Astrocyte of the spinal cord (primary cell): ENCODE results near the gene UBE3D.

Source experiments
- DNase-seq: peaks from one replicate; pipeline ENCODE4 v3.0.0; 2011; ENCODE audit warnings: low read depth, low spot score
- H3K4me3 ChIP-seq: 2 replicates; pipeline ENCODE4 v1.5.1; 2011; ENCODE audit warnings: low read depth, mild to moderate bottlenecking, low read length, moderate library complexity
- CTCF ChIP-seq: IDR thresholded peaks from 2 replicates; pipeline ENCODE4 v1.5.1; 2012; ENCODE audit warnings: low read depth, mild to moderate bottlenecking, low read length, inconsistent platforms
- in situ Hi-C: cut with HindIII; loops from 2 replicates; pipeline ENCODE4 v1.10.0; 2017; ENCODE audit warnings: low sequenced_read_pairs

UBE3D gene

GRCh38 chr6:82957171-82957867, 108.3 kb downstream of the UBE3D start:
- no peak for DNase-seq
- H3K4me3 ChIP-seq = no peak overlapping the region
- in situ Hi-C loops = no loop called here
- no peak for TF ChIP-seq CTCF

GRCh38 chr6:82955841-82956240, 109.8 kb downstream of the UBE3D start:
- TF ChIP-seq CTCF = no peak
- no peak overlapping the region for H3K4me3 ChIP-seq
- in situ Hi-C loops = no loop called here
- DNase-seq = peak; percentile 77

- in situ Hi-C loops = no loop called here
- no peak overlapping the region for H3K4me3 ChIP-seq
- DNase-seq = peak; percentile 79
- no peak for TF ChIP-seq CTCF
Observed at GRCh38 chr6:82954937-82955577, 110.6 kb downstream of the UBE3D start.

DNA sequence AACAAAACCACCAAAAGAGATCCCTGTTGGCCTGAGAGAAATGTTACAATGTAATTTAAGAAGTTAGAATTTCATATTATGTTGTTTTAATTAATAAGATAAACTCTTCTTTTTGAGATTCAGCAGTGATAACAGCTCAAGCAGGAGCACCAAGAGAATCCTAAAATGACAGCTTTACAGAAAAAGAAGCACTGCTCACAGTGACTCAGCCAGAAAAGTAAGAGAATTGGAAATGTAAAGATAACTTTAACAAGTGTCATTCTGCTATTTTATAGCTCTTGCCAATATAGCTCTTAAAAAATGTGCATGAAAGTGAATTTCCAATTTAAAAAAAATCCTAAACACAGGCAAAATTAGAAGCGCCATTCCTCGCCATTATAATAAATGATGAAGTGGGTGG, 111.3 kb downstream of the UBE3D start:
- in situ Hi-C loops = no loop called here
- no peak for DNase-seq
- no peak for TF ChIP-seq CTCF
- no peak overlapping the region for H3K4me3 ChIP-seq

- no peak overlapping the region for H3K4me3 ChIP-seq
- no peak for TF ChIP-seq CTCF
- no peak for DNase-seq
- in situ Hi-C loops = no loop called here
Observed at GRCh38 chr6:82953871-82954270, 111.8 kb downstream of the UBE3D start.

- DNase-seq = no peak
- in situ Hi-C loops = no loop called here
- H3K4me3 ChIP-seq = no peak overlapping the region
- TF ChIP-seq CTCF = no peak
Observed at GRCh38 chr6:82951935-82952334, 113.7 kb downstream of the UBE3D start.
